IMR-90 (cell line): Measurements from ENCODE around the gene PLD1. TPM values are rescaled to one million over a fixed set of nuclear protein-coding genes. Genes with fewer than 3 reads are reported as not detected.

Source experiments
- ATAC-seq: fragments of 200-7000 bp; cut with Tn5 transposase; 2 replicates; pipeline ENCODE4 v1.9.1; 2020; ENCODE audit warnings: low read depth, mild to moderate bottlenecking, moderate library complexity
- BruUV-seq: library from RNA; stranded (reverse); fragments of 400-500 nt; replicated peaks from 2 replicates; lab custom pipeline; 2021; lab: Mats Ljungman, UMichigan
- CTCF ChIA-PET: fragments of 300-600 bp; formaldehyde crosslinking; extraction: SDS; loops from one replicate; lab custom pipeline; 2021; ENCODE audit warnings: antibody characterized with exemption; lab: Yijun Ruan, JAX
- POLR2A ChIA-PET: fragments of 300-600 bp; sonication (Branson Sonifier 250); formaldehyde crosslinking; loops from one replicate; lab custom pipeline; 2022; ENCODE audit warnings: antibody characterized with exemption; ENCODE audit not compliant: unreplicated experiment; lab: Charles Lee
- DNase-seq: peaks from one replicate; pipeline ENCODE4 v3.0.0; 2013
- H2AFZ ChIP-seq: replicated peaks from 2 replicates; pipeline ENCODE3; 2013; ENCODE audit warnings: low read length, mild to moderate bottlenecking; ENCODE audit not compliant: poor library complexity
- H2AK5ac ChIP-seq: 2 replicates; pipeline ENCODE4 v1.6.1; 2013; ENCODE audit warnings: low read depth, low read length, inconsistent platforms
- H2AK9ac ChIP-seq: replicated peaks from 2 replicates; pipeline ENCODE3; 2013; ENCODE audit warnings: mild to moderate bottlenecking, low read depth, low read length, moderate library complexity; ENCODE audit not compliant: poor library complexity
- H2BK120ac ChIP-seq: 2 replicates; pipeline ENCODE4 v1.6.1; 2013; ENCODE audit warnings: low read depth, low read length, inconsistent platforms
- H2BK15ac ChIP-seq: 3 replicates; pipeline ENCODE4 v1.6.1; 2013; ENCODE audit warnings: low read depth, low read length, inconsistent platforms
- H2BK20ac ChIP-seq: 2 replicates; pipeline ENCODE4 v1.6.1; 2013; ENCODE audit warnings: low read depth, mild to moderate bottlenecking, inconsistent platforms, low read length, moderate library complexity
- H2BK5ac ChIP-seq: 2 replicates; pipeline ENCODE4 v1.6.1; 2013; ENCODE audit warnings: mild to moderate bottlenecking, low read depth, low read length, inconsistent platforms; ENCODE audit not compliant: poor library complexity, severe bottlenecking
- H3K14ac ChIP-seq: replicated peaks from 2 replicates; pipeline ENCODE4 v1.6.1; 2013; ENCODE audit warnings: low read depth, low read length, inconsistent platforms
- H3K18ac ChIP-seq: 2 replicates; pipeline ENCODE4 v1.6.1; 2013; ENCODE audit warnings: low read depth, low read length, control low read depth
- H3K23ac ChIP-seq: 2 replicates; pipeline ENCODE4 v1.6.1; 2013; ENCODE audit warnings: low read depth, low read length, inconsistent platforms
- H3K27ac ChIP-seq: 2 replicates; pipeline ENCODE4 v1.5.1; 2013; ENCODE audit warnings: mild to moderate bottlenecking, control low read depth, low read length; ENCODE audit not compliant: insufficient read depth
- H3K27me3 ChIP-seq: 2 replicates; pipeline ENCODE4 v1.6.1; 2013; ENCODE audit warnings: low read length; ENCODE audit not compliant: control insufficient read depth, insufficient read depth
- H3K36me3 ChIP-seq: 2 replicates; pipeline ENCODE4 v1.6.1; 2013; ENCODE audit warnings: low read length, mixed read lengths; ENCODE audit not compliant: control insufficient read depth, insufficient read depth
- H3K4ac ChIP-seq: 2 replicates; pipeline ENCODE4 v1.6.1; 2013; ENCODE audit warnings: low read depth, low read length, inconsistent platforms
- H3K4me1 ChIP-seq: 2 replicates; pipeline ENCODE4 v1.6.1; 2013; ENCODE audit warnings: low read length, mixed read lengths; ENCODE audit not compliant: control insufficient read depth, insufficient read depth
- H3K4me2 ChIP-seq: 2 replicates; pipeline ENCODE4 v1.6.1; 2013; ENCODE audit warnings: low read depth, mild to moderate bottlenecking, control low read depth, low read length, moderate library complexity
- H3K4me3 ChIP-seq: 2 replicates; pipeline ENCODE4 v1.5.1; 2013; ENCODE audit warnings: low read depth, mild to moderate bottlenecking, control low read depth, low read length, moderate library complexity; ENCODE audit not compliant: insufficient read depth
- H3K56ac ChIP-seq: 2 replicates; pipeline ENCODE4 v1.6.1; 2013; ENCODE audit warnings: low read length, inconsistent platforms; ENCODE audit not compliant: insufficient read depth; ENCODE audit errors: extremely low read depth
- H3K79me1 ChIP-seq, 2 experiments: 2 replicates each; pipeline ENCODE4 v1.6.1; 2013; ENCODE audit warnings: low read length in 2 of 2, inconsistent platforms in 1 of 2, low read depth in 1 of 2
- H3K9ac ChIP-seq: 2 replicates; pipeline ENCODE4 v1.6.1; 2013; ENCODE audit warnings: low read depth, low read length, control low read depth
- H3K9me1 ChIP-seq: 2 replicates; pipeline ENCODE4 v1.6.1; 2013; ENCODE audit warnings: low read length, inconsistent platforms; ENCODE audit not compliant: insufficient read depth
- H3K9me3 ChIP-seq: 2 replicates; pipeline ENCODE4 v1.6.1; 2013; ENCODE audit warnings: low read length; ENCODE audit not compliant: control insufficient read depth, insufficient read depth
- H4K20me1 ChIP-seq: 2 replicates; pipeline ENCODE4 v1.6.1; 2013; ENCODE audit warnings: low read length, inconsistent platforms; ENCODE audit not compliant: insufficient read depth
- H4K5ac ChIP-seq: 2 replicates; pipeline ENCODE4 v1.6.1; 2013; ENCODE audit warnings: mild to moderate bottlenecking, low read depth, low read length, control low read depth
- H4K8ac ChIP-seq, 2 experiments: 2 replicates each; pipeline ENCODE4 v1.6.1; 2013; ENCODE audit warnings: low read depth in 2 of 2, low read length in 2 of 2, control low read depth in 1 of 2, inconsistent platforms in 1 of 2
- H4K91ac ChIP-seq: 2 replicates; pipeline ENCODE4 v1.6.1; 2013; ENCODE audit warnings: low read depth, low read length, inconsistent platforms; ENCODE audit not compliant: insufficient read depth
- BHLHE40 ChIP-seq: fragments of 150-350 bp; IDR thresholded peaks from 2 replicates; pipeline ENCODE4 v1.6.1; 2016; ENCODE audit warnings: mild to moderate bottlenecking, low read depth, low read length
- CEBPB ChIP-seq: IDR thresholded peaks from 2 replicates; pipeline ENCODE4 v1.6.1; 2012; ENCODE audit warnings: low read depth, low read length, improper control_type of control experiment
- CHD1 ChIP-seq: IDR thresholded peaks from 2 replicates; pipeline ENCODE4 v1.6.1; 2012; ENCODE audit warnings: low read depth, low read length, improper control_type of control experiment
- ELK1 ChIP-seq: fragments of 150-350 bp; IDR thresholded peaks from 2 replicates; pipeline ENCODE4 v1.6.1; 2016; ENCODE audit warnings: low read depth, mild to moderate bottlenecking, low read length, moderate library complexity, borderline replicate concordance
- FOS ChIP-seq: fragments of 150-350 bp; IDR thresholded peaks from 2 replicates; pipeline ENCODE4 v1.6.1; 2016; ENCODE audit warnings: low read depth, low read length
- MAFK ChIP-seq: IDR thresholded peaks from 2 replicates; pipeline ENCODE4 v1.6.1; 2012; ENCODE audit warnings: low read depth, low read length, improper control_type of control experiment
- MXI1 ChIP-seq: IDR thresholded peaks from 2 replicates; pipeline ENCODE4 v1.6.1; 2012; ENCODE audit warnings: low read depth, mild to moderate bottlenecking, low read length, moderate library complexity, borderline replicate concordance
- NFE2L2 ChIP-seq: fragments of 150-350 bp; IDR thresholded peaks from 2 replicates; pipeline ENCODE4 v1.6.1; 2016; ENCODE audit warnings: low read depth, mild to moderate bottlenecking, low read length
- POLR2A ChIP-seq: IDR thresholded peaks from 2 replicates; pipeline ENCODE4 v1.6.1; 2012; ENCODE audit warnings: mild to moderate bottlenecking, low read depth, low read length
- RAD21 ChIP-seq: IDR thresholded peaks from 2 replicates; pipeline ENCODE4 v1.6.1; 2012; ENCODE audit warnings: low read length, improper control_type of control experiment
- RCOR1 ChIP-seq: IDR thresholded peaks from 2 replicates; pipeline ENCODE4 v1.6.1; 2012; ENCODE audit warnings: mild to moderate bottlenecking, low read length, improper control_type of control experiment; ENCODE audit not compliant: insufficient replicate concordance
- RFX5 ChIP-seq: IDR thresholded peaks from 2 replicates; pipeline ENCODE4 v1.8.0; 2012; ENCODE audit warnings: low read depth, mild to moderate bottlenecking, low read length, moderate library complexity
- USF2 ChIP-seq: fragments of 150-350 bp; IDR thresholded peaks from 2 replicates; pipeline ENCODE4 v1.6.1; 2017; ENCODE audit warnings: mild to moderate bottlenecking, antibody characterized with exemption, low read length, low read depth
- WGBS, 2 experiments: methylation state at CpG; one replicate each; pipeline versions ENCODE4 v1.1.5 to v1.1.7; 2013; ENCODE audit warnings: missing lambda C conversion rate in 2 of 2; ENCODE audit not compliant: insufficient read length in 1 of 2; ENCODE audit errors: extremely low coverage in 2 of 2; 5-methylcytosine and 5-hydroxymethylcytosine counted together
- dilution Hi-C: fragments of 300-500 bp; cut with HindIII; formaldehyde crosslinking; loops from one replicate; pipeline ENCODE4 v1.14.3; 2018; ENCODE audit warnings: low sequenced_read_pairs; ENCODE audit not compliant: unreplicated experiment
- in situ Hi-C: fragments of 300-500 bp; cut with MboI; formaldehyde crosslinking; loops from 3 replicates; pipeline ENCODE4 v1.14.3; 2019; ENCODE audit warnings: low sequenced_read_pairs, inconsistent platforms, mixed read lengths
- intact Hi-C: fragments of 100-400 bp; cut with micrococcal nuclease; formaldehyde crosslinking; loops from 2 replicates; pipeline ENCODE4 v1.10.0; 2022
- polyA plus RNA-seq, 3 experiments: library from polyadenylated mRNA; depleted of rRNA; stranded (reverse); fragments of >200 nt; gene quantifications; 2 replicates each; pipeline ENCODE4 v1.2.3, GENCODE V29; 2012; ENCODE audit warnings: low replicate concordance in 1 of 3
- total RNA-seq: library from RNA; depleted of rRNA; stranded (reverse); fragments of >200 nt; gene quantifications from 2 replicates; pipeline ENCODE4 v1.2.3, GENCODE V29; 2012
- TF ChIP-seq, protein P1 (sequence below): conservative IDR thresholded peaks from 2 replicates; pipeline ENCODE4 v1.5.1; 2012; ENCODE audit warnings: mild to moderate bottlenecking, low read depth, low read length, improper control_type of control experiment

PLD1 gene
- total and polyA plus RNA-seq, 2 of the 4 experiments (the other 2 are of a cell fraction) = 3.3 to 9.7 TPM

DNA sequence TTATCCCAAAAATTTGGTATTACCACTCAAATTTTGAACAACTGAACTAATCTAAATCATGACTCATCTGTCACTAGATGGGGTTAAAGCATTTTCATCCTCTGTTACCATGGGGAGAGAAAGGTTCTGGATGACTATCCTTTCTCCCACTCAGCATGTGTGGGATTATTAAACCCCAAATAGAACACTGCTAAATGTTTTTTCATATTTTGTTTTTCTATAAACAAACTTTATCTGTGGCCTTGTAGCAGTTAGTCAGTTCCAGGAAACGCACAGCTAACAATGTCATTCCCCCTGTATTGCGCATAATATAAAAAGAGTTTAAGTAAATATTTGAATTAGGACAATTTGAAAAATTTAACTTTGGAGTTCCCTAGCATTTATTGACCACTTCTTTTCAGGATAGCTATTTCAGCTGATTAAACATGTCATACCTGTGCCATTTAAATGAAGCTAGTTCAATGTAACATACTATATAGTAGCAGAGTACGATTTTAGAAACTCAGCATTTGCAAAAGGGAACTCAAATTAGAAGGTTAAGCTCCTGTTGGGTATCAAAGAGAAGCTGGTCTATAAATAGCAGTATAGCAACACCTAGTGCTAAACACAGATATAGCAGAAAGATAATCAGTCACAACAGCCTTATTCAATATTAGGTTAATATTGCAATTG lies 23.6 kb upstream of the PLD1 start:
- Histone ChIP-seq H2BK15ac (0 out of 3 replicates have a peak overlapping the region, but pooled peaks have one; percentile 75), H4K91ac (peak overlapping the region; percentile 59), H3K27me3 (no peaks in the 10 kb centered on the region), H3K18ac (peak overlapping the region; percentile 49), H3K27ac (peak overlapping the region; percentile 46; the same call in 1 of the 2 replicates), H2BK20ac (peak overlapping the region; percentile 87; the same call in 1 of the 2 replicates), H3K4ac (peak overlapping the region; percentile 75), H3K36me3 (no peaks in the 10 kb centered on the region), H3K9me1 (no peaks in the 10 kb centered on the region; the same call in 1 of the 2 replicates), H3K56ac (peak overlapping the region; percentile 68; the same call in 1 of the 2 replicates), H3K9ac (no peak overlapping the region), H4K20me1 (no peaks in the 10 kb centered on the region), H3K4me3 (no peak overlapping the region), H3K4me1 (peaks cover 8% of the 10 kb centered on the region), H3K4me2 (peak overlapping the region; percentile 27), H2AFZ (no peak overlapping the region), H4K8ac (peak overlapping the region; percentile 25 to 58; a peak in 3 of 4 replicates), H3K23ac (0 out of 2 replicates have a peak overlapping the region, but pooled peaks have one; percentile 9), H2AK5ac (no peak overlapping the region), H2BK120ac (peak overlapping the region; percentile 72), H3K9me3 (no peaks in the 10 kb centered on the region), H3K14ac (peak overlapping the region; percentile 75; the same call in 1 of the 2 replicates), H4K5ac (no peak overlapping the region), H2BK5ac (peak overlapping the region; percentile 62), H3K79me1 (0 out of 4 replicates have a peak, but pooled peaks cover 0 to 4% of the 10 kb centered on the region in 2 experiments), H2AK9ac (no peak overlapping the region)
- ChIA-PET CTCF (interaction anchor here (0.5 to 1.5 kb wide), 8 partner anchors 12 to 305 kb away, joined by 3 to 7 read pairs (median 3); no protein-coding TSS in a partner anchor), POLR2A (no interaction called here)
- WGBS, 2 experiments = no CpG with 5 or more reads among the region's 3 CpGs
- in situ Hi-C loops (no loop called here), dilution Hi-C loops (no loop called here), intact Hi-C loops (loop anchor here (2.0 to 5.0 kb wide), 2 partner anchors 52 to 205 kb away; partner anchors contain the start of gene FNDC3B)
- DNase-seq (peak; percentile 87), ATAC-seq (peak; percentile 57)
- BruUV-seq = no TSS peak
- TF ChIP-seq CEBPB (peak; percentile 11; the same call in 1 of the 2 replicates), CHD1 (no peak), FOS (peak; percentile 86), RAD21 (peak; percentile 63), RFX5 (peak; percentile 70; the same call in 1 of the 2 replicates), RCOR1 (no peak), MAFK (peak; percentile 13; the same call in 1 of the 2 replicates), POLR2A (no peak), ELK1 (no peak), BHLHE40 (peak; percentile 52; the same call in 1 of the 2 replicates), NFE2L2 (no peak), USF2 (no peak), MXI1 (no peak)
- TF ChIP-seq, protein P1, sequence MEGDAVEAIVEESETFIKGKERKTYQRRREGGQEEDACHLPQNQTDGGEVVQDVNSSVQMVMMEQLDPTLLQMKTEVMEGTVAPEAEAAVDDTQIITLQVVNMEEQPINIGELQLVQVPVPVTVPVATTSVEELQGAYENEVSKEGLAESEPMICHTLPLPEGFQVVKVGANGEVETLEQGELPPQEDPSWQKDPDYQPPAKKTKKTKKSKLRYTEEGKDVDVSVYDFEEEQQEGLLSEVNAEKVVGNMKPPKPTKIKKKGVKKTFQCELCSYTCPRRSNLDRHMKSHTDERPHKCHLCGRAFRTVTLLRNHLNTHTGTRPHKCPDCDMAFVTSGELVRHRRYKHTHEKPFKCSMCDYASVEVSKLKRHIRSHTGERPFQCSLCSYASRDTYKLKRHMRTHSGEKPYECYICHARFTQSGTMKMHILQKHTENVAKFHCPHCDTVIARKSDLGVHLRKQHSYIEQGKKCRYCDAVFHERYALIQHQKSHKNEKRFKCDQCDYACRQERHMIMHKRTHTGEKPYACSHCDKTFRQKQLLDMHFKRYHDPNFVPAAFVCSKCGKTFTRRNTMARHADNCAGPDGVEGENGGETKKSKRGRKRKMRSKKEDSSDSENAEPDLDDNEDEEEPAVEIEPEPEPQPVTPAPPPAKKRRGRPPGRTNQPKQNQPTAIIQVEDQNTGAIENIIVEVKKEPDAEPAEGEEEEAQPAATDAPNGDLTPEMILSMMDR = peak; percentile 48
